Upper lobe of left lung (tissue), 6 donors: ENCODE data around the gene BOLA1. TPM values are rescaled to one million over a fixed set of nuclear protein-coding genes. Genes with fewer than 3 reads are reported as not detected.

Experiments
- ATAC-seq, 2 donors: fragments of 200-7000 bp; cut with Tn5 transposase; one replicate each; pipeline ENCODE4 v1.9.1; 2022; ENCODE audit warnings: mild to moderate bottlenecking in 2 of 2, moderate library complexity in 2 of 2; ENCODE audit not compliant: low FRiP score in 2 of 2
- DNase-seq, 2 donors: peaks; one replicate each; pipeline ENCODE4 v3.0.0-alpha.2; 2019 to 2020
- H3K27ac ChIP-seq, 4 donors: fragments of 200-600 bp; sonication (generic); one replicate each; pipeline ENCODE4 v1.5.1; 2016 to 2019
- H3K27me3 ChIP-seq, 4 donors: fragments of 200-600 bp; sonication (generic); one replicate each; pipeline ENCODE4 v1.5.1; 2017 to 2019
- H3K36me3 ChIP-seq, 4 donors: fragments of 200-600 bp; sonication (generic); one replicate each; pipeline ENCODE4 v1.5.1; 2016 to 2019
- H3K4me1 ChIP-seq, 4 donors: fragments of 200-600 bp; sonication (generic); one replicate each; pipeline ENCODE4 v1.5.1; 2018 to 2019
- H3K4me3 ChIP-seq, 4 donors: fragments of 200-600 bp; sonication (generic); one replicate each; pipeline ENCODE4 v1.5.1; 2017 to 2019; ENCODE audit warnings: mild to moderate bottlenecking in 2 of 4, moderate library complexity in 1 of 4
- H3K9me3 ChIP-seq, 4 donors: fragments of 200-600 bp; sonication (generic); one replicate each; pipeline ENCODE4 v1.5.1; 2018 to 2019
- CTCF ChIP-seq, 6 experiments: fragments of 450-650 bp in 4 of 6; fragments of 200-600 bp in 2 of 6; sonication (generic) in 2 of 6; IDR thresholded peaks; one replicate each; pipeline ENCODE4 v1.5.1; 2016 to 2019; ENCODE audit warnings: antibody characterized with exemption in 6 of 6
- EP300 ChIP-seq, 4 donors: sonication (generic); formaldehyde crosslinking; IDR thresholded peaks; one replicate each; pipeline ENCODE4 v1.5.1; 2017; ENCODE audit warnings: antibody characterized with exemption in 4 of 4, control low read depth in 2 of 4
- POLR2A ChIP-seq, 4 donors: fragments of 450-650 bp; IDR thresholded peaks; one replicate each; pipeline ENCODE4 v1.5.1; 2016 to 2017; ENCODE audit warnings: antibody characterized with exemption in 4 of 4, mild to moderate bottlenecking in 2 of 4
- POLR2AphosphoS5 ChIP-seq, 2 donors: sonication (generic); formaldehyde crosslinking; IDR thresholded peaks; one replicate each; pipeline ENCODE4 v1.5.1; 2017; ENCODE audit warnings: antibody characterized with exemption in 2 of 2
- WGBS, 2 donors: methylation state at CpG; one replicate each; pipeline ENCODE4 v1.1.5; 2017 to 2018; 5-methylcytosine and 5-hydroxymethylcytosine counted together
- total RNA-seq, 6 donors: library from RNA; depleted of rRNA in 4 of 6; stranded (reverse); fragments of >200 nt in 4 of 6; gene quantifications; one replicate each; pipeline versions ENCODE4 v1.1.0 to v1.2.1, GENCODE V29; 2016 to 2021
- donor health status: DM: no; HTN: no; CAD: no; lungs with moderate emphysema.
- donor health status: DM: no; HTN: yes; CAD: no; lungs with severe emphysema.

The BOLA1 gene
- total RNA-seq, 6 donors from 2014 or later = 11.1 to 23.0 (median 14.5) TPM

DNA sequence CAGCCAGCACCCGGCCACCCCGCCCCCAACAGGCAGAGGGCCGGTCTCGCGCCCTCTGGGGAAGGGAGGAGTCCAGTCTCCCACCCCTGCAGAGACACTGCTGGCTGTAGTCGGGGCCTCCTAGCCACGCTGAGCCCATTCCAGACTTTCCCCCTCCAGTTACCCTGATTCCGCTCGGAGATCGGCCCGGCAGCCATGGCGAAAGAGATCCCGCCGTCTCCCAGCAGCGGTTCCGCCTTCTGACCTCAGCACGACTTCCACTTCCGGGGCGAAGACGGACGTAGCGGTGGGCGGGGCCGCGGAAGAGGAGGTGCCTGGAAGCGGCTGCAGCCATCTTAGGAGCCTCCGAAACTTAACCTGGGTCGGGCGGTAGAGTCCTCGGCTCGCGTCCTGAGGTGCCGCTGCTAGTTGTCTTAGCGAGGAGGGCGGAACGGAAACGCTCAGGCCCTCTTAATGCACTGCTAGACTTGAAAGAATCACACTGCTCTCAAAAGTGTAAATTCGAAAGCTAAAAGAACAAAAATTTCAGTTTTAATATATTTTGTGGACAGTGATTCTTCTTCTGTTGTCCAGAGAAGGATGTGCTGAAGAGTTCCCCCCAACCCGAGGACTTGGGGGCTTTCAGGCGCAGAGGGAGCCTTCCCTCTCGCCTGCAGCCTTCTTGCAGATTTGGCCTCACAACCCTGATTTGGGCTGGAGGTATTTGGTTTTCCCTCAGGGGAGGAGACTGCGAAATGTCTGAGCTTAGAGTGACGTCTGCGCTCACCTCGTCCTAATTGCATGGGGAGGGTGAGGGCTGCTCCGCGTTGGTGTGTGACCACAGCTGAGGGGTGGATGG lies 28.4 kb downstream of the BOLA1 start, which contains the start of gene SF3B4:
SF3B4 (minus strand) TSS at position 241 of the 838 bp plus-strand sequence; CDS start at position 197, 44 bp downstream.
- 1 to 2% methylated on average over 23 to 45 of the region's 47 CpGs for WGBS, 2 donors
- no peaks in the 10 kb centered on the region for H3K27me3 ChIP-seq

DNA sequence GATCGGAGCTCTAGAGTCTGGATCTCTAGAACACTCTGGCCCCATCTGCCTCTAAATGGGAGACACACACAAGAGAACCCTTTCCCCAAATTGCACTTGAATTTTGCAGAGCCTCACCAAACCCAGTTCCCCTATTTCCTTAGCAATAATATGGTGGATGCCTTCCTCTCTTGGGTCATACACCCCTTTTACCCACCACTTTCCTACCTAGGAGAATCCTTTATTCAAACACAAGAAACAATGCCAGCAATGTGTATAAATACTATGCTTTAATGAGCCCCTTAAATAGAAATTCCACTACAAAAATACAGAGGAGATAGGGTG lies 29.0 kb downstream of the BOLA1 start:
- peaks cover 27 to 53% (median 31%) of the 10 kb centered on the region in 4 donors for H3K36me3 ChIP-seq
- H3K27me3 ChIP-seq = no peaks in the 10 kb centered on the region
- H3K27ac ChIP-seq = peak overlapping the region; percentile 89 to 98 (median 96)
- TF ChIP-seq POLR2A (IDR thresholded peaks at IDR 0.05) = no peak
- no peak for TF ChIP-seq EP300 (IDR thresholded peaks at IDR 0.05)
- TF ChIP-seq POLR2AphosphoS5 (IDR thresholded peaks at IDR 0.05) = no peak
- TF ChIP-seq CTCF (IDR thresholded peaks at IDR 0.05) = no peak
- WGBS, 2 donors = 0 to 9% methylated on average over 1 of the region's 1 CpG
- peak overlapping the region; percentile 80 to 98 (median 86) for H3K4me3 ChIP-seq
- H3K4me1 ChIP-seq = peaks cover 21 to 35% (median 29%) of the 10 kb centered on the region in 4 donors
- no peaks in the 10 kb centered on the region for H3K9me3 ChIP-seq
- ATAC-seq (no peak), DNase-seq (no peak)

More for the DNA sequence above, 28.4 kb downstream of the BOLA1 start, which contains the start of gene SF3B4:
- DNase-seq (peak; percentile 96 to 98), ATAC-seq (peak; percentile 98 to 99)
- H3K4me1 ChIP-seq = peaks cover 21 to 35% (median 29%) of the 10 kb centered on the region in 4 donors
- H3K36me3 ChIP-seq = peaks cover 33 to 59% (median 37%) of the 10 kb centered on the region in 4 donors
- no peaks in the 10 kb centered on the region for H3K9me3 ChIP-seq
- H3K4me3 ChIP-seq = peak within 1 kb of the TSS; percentile 80 to 98 (median 86)
- peak; percentile 98 to 99 for TF ChIP-seq POLR2AphosphoS5 (IDR thresholded peaks at IDR 0.05)
- TF ChIP-seq POLR2A (IDR thresholded peaks at IDR 0.05) = peak; percentile 51 to 98 (median 92)
- TF ChIP-seq EP300 (IDR thresholded peaks at IDR 0.05) = peak in 1 of 4 donors; percentile 75
- TF ChIP-seq CTCF (IDR thresholded peaks at IDR 0.05) = peak in 1 of 6 experiments; percentile 17
- H3K27ac ChIP-seq = peak within 1 kb of the TSS; percentile 89 to 98 (median 96)

DNA sequence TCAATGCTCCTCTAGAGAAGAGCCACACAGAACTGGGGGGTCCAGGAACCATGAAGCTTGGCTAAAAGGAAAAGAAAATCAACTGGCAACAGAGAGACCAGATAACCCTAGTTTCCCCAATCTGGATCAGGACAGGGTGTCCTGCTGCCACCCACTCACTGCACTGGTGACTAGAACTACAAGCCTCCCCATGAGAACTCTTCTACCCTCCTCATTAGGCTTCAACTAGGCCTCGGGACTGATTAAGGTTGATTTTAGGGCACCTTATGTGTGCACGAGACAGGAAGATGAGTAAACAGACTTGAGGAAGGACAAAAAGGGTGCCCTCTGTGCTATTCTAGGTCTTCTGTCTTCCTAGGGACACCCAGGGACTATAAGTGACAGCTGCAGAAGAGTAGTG lies 30.5 kb downstream of the BOLA1 start:
- H3K9me3 ChIP-seq = no peaks in the 10 kb centered on the region
- WGBS, 2 donors = 64 to 77% methylated on average over 2 of the region's 2 CpGs
- peak overlapping the region in 1 of 4 donors; percentile 41 for H3K27ac ChIP-seq
- DNase-seq (no peak), ATAC-seq (no peak)
- no peak overlapping the region for H3K4me3 ChIP-seq
- peaks cover 21 to 35% (median 27%) of the 10 kb centered on the region in 4 donors for H3K4me1 ChIP-seq
- TF ChIP-seq EP300 (IDR thresholded peaks at IDR 0.05) (no peak), POLR2A (IDR thresholded peaks at IDR 0.05) (no peak), POLR2AphosphoS5 (IDR thresholded peaks at IDR 0.05) (no peak), CTCF (IDR thresholded peaks at IDR 0.05) (no peak)
- H3K27me3 ChIP-seq = no peaks in the 10 kb centered on the region
- peaks cover 15 to 38% (median 16%) of the 10 kb centered on the region in 4 donors for H3K36me3 ChIP-seq

DNA sequence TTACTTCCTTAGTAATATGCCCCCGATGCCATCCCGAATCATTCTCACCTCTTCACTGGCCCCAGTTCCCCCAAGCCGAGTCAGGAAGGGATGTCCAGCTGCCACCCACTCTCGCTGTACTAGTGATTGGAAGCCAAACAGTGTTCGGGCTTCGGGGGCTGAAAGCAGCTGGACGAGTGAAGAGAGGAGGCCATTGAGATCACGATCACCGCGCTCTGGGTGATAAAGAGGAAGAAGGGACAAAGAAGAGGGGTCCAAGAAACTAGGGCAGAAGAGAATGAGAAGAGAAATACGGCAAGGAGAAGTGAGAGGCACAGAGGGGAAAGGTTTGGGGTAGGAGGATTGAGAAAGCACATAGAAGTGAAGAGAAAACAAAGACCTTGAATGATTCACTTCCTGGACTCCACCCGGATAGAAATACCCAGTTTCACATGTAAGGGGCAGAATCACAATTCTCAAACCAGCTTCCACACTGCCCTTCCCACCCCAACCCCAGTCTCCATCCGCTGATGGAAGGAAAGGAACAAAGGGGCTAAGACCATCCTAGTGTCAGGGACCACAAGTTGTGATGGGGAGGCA lies 31.9 kb downstream of the BOLA1 start:
- TF ChIP-seq EP300 (IDR thresholded peaks at IDR 0.05) = no peak
- TF ChIP-seq POLR2AphosphoS5 (IDR thresholded peaks at IDR 0.05) = no peak
- no peak for TF ChIP-seq POLR2A (IDR thresholded peaks at IDR 0.05)
- TF ChIP-seq CTCF (IDR thresholded peaks at IDR 0.05) = no peak
- DNase-seq (no peak), ATAC-seq (no peak)
- peak overlapping the region in 1 of 4 donors; percentile 10 for H3K27ac ChIP-seq
- no peaks in the 10 kb centered on the region for H3K27me3 ChIP-seq
- H3K4me3 ChIP-seq = no peak overlapping the region
- 61 to 80% methylated on average over 10 to 13 of the region's 13 CpGs for WGBS, 2 donors
- peaks cover 12 to 31% (median 21%) of the 10 kb centered on the region in 4 donors for H3K4me1 ChIP-seq
- H3K9me3 ChIP-seq = no peaks in the 10 kb centered on the region
- H3K36me3 ChIP-seq = peaks cover under 1 to 24% (median 2%) of the 10 kb centered on the region in 4 donors
